ENCODE results near the gene MATN3.

DNA sequence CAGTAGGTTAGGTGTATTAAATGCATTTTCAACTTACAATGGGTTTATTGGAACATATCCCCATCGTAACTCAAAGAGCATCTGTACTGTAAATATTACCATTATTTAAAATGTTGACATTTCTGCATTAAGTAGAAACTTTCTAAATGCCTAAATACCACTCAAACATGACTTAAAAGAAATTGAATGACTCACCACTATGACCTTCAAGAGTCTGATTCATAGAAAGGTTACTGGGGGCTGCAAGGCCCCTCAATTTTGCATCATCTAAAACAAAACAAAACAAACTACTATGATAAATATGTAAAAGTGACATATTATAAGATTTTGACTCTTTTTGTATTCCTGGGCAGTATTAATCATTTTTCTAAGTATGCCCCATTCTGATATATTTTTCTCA lies 30.2 kb downstream of the MATN3 start:
- TF ChIP-seq CTCF (conservative IDR thresholded peaks at IDR 0.05; ENCODE audit: low read length): no peak
- TF ChIP-seq EZH2phosphoT487 (IDR thresholded peaks at IDR 0.05; ENCODE audit: borderline replicate concordance): no peak
